ENCODE measurements around the gene SMIM33. TPM values are rescaled to one million over a fixed set of nuclear protein-coding genes. Genes with fewer than 3 reads are reported as not detected.

The SMIM33 gene
- not detected for total RNA-seq
- not detected for polyA plus RNA-seq

GRCh38 chr5:139470821-139471300, at the start of gene SMIM33:
Gene SMIM33 (plus strand): TSS chr5:139471004. CDS start chr5:139471122, 118 bp downstream.
- Histone ChIP-seq H3K27me3 (no peaks in the 10 kb centered on the region), H3K9me3 (no peaks in the 10 kb centered on the region), H3K4me1 (no peaks in the 10 kb centered on the region), H3K4me3 (no peak within 1 kb of the TSS), H3K36me3 (no peaks in the 10 kb centered on the region), H3K27ac (no peak within 1 kb of the TSS)
- ATAC-seq: peak in 1 of 4 donors; percentile 47
- TF ChIP-seq, protein P1, sequence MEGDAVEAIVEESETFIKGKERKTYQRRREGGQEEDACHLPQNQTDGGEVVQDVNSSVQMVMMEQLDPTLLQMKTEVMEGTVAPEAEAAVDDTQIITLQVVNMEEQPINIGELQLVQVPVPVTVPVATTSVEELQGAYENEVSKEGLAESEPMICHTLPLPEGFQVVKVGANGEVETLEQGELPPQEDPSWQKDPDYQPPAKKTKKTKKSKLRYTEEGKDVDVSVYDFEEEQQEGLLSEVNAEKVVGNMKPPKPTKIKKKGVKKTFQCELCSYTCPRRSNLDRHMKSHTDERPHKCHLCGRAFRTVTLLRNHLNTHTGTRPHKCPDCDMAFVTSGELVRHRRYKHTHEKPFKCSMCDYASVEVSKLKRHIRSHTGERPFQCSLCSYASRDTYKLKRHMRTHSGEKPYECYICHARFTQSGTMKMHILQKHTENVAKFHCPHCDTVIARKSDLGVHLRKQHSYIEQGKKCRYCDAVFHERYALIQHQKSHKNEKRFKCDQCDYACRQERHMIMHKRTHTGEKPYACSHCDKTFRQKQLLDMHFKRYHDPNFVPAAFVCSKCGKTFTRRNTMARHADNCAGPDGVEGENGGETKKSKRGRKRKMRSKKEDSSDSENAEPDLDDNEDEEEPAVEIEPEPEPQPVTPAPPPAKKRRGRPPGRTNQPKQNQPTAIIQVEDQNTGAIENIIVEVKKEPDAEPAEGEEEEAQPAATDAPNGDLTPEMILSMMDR (IDR thresholded peaks at IDR 0.05): no peak
- intact Hi-C loops (cut with DNase I): no loop called here
- no peak for DNase-seq
- FAIRE-seq: no peak
- WGBS, 2 donors: 67 to 74% methylated on average over 9 of the region's 9 CpGs

DNA sequence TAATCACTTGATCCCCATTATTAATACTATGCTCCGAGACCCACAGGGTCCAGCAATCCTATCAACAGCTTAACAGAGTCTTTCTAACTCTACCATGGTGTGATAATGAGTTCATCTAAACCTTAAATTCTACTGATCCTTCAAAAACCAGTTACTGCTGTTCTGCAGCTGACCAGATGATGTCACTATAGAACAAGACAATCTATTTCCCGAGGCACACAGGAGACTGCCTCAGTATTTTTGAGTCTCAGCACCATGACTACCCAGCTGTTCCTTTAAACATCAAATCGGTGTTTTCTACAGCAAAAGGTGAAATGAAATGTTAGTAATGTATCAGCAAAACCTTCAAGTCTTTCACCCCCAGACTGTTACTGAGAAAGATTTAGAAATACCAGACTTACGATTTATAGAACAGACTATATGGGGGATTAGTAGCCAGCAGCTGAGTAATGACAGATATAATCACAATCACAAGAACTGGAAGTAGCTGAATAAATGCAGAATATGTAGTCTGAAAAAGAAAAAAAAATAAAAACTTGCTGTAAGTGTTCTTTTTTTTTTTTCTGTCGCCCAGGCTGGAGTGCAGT, 48.4 kb upstream of the SMIM33 start:
- TF ChIP-seq, protein P1 (IDR thresholded peaks at IDR 0.05): peak; percentile 20 to 59 (median 56)
- no peak overlapping the region for H3K27ac ChIP-seq
- no peaks in the 10 kb centered on the region for H3K4me1 ChIP-seq
- no peaks in the 10 kb centered on the region for H3K9me3 ChIP-seq
- WGBS, 2 donors: 40 to 43% methylated on average over 5 of the region's 5 CpGs
- intact Hi-C loops (cut with DNase I): loop anchor here in 1 of 3 donors (5.0 kb wide), 1 partner anchor 90 kb away; no protein-coding TSS in a partner anchor
- no peak overlapping the region for H3K4me3 ChIP-seq
- H3K27me3 ChIP-seq: no peaks in the 10 kb centered on the region
- DNase-seq: peak in 2 of 6 donors; percentile 31 to 58
- ATAC-seq: peak; percentile 86 to 98 (median 94)
- H3K36me3 ChIP-seq: no peaks in the 10 kb centered on the region
- FAIRE-seq: peak; percentile 91

DNA sequence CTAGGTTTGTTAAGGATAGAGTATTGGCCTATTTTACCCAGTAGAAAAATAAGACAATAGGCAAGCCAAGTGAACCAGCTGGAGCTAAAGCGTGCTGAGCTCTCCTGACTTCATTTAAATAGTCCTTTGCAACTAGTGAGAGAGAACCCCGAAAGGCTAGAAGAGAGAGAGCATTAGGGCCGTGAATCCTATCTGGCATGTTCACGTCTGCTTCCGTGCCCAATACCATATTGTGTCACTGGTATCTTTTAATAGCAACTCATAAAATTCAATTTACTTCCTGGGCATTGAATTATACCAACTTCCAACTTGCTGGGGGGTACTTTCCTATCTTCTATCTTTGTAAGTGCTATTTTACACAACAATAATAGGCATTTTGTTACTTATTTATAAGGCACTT, 45.3 kb upstream of the SMIM33 start:
- no peak overlapping the region for H3K4me3 ChIP-seq
- TF ChIP-seq, protein P1 (IDR thresholded peaks at IDR 0.05): no peak
- intact Hi-C loops (cut with DNase I): loop anchor here in 1 of 3 donors (5.0 kb wide), 1 partner anchor 337 kb away; no protein-coding TSS in a partner anchor
- no peaks in the 10 kb centered on the region for H3K9me3 ChIP-seq
- ATAC-seq (no peak), DNase-seq (no peak), FAIRE-seq (no peak)
- no peaks in the 10 kb centered on the region for H3K4me1 ChIP-seq
- H3K27ac ChIP-seq: no peak overlapping the region
- 83 to 88% methylated on average over 5 of the region's 5 CpGs for WGBS, 2 donors
- H3K36me3 ChIP-seq: no peaks in the 10 kb centered on the region
- no peaks in the 10 kb centered on the region for H3K27me3 ChIP-seq

- H3K4me3 ChIP-seq: no peak overlapping the region
- no peak overlapping the region for H3K27ac ChIP-seq
- FAIRE-seq (no peak), DNase-seq (no peak), ATAC-seq (no peak)
- intact Hi-C loops (cut with DNase I): loop anchor here in 1 of 3 donors (5.0 kb wide), 1 partner anchor 336 kb away; no protein-coding TSS in a partner anchor
- no peaks in the 10 kb centered on the region for H3K36me3 ChIP-seq
- H3K27me3 ChIP-seq: no peaks in the 10 kb centered on the region
- WGBS, 2 donors: 70 to 78% methylated on average over 8 of the region's 8 CpGs
- TF ChIP-seq, protein P1 (IDR thresholded peaks at IDR 0.05): no peak
- no peaks in the 10 kb centered on the region for H3K4me1 ChIP-seq
- H3K9me3 ChIP-seq: no peaks in the 10 kb centered on the region
Measured at GRCh38 chr5:139426203-139426885, 44.5 kb upstream of the SMIM33 start.
